Endodermal cell (in vitro differentiated cells): ENCODE measurements around the gene CBX8. TPM values are rescaled to one million over a fixed set of nuclear protein-coding genes. Genes with fewer than 3 reads are reported as not detected.

ENCODE experiments used
- DNase-seq: peaks from one replicate; pipeline ENCODE4 v3.0.0-alpha.2; 2017
- H3K27ac ChIP-seq: 2 replicates; pipeline ENCODE4 v1.5.1; 2013; ENCODE audit warnings: mild to moderate bottlenecking, low read depth, low read length, moderate library complexity
- H3K27me3 ChIP-seq: 2 replicates; pipeline ENCODE4 v1.6.1; 2013; ENCODE audit warnings: mild to moderate bottlenecking, low read length, moderate library complexity; ENCODE audit not compliant: insufficient read depth, control insufficient read depth, poor library complexity, severe bottlenecking
- H3K36me3 ChIP-seq: 2 replicates; pipeline ENCODE4 v1.7.0; 2013; ENCODE audit warnings: mild to moderate bottlenecking, low read length, moderate library complexity; ENCODE audit not compliant: control insufficient read depth, insufficient read depth
- H3K4me1 ChIP-seq: one replicate; pipeline ENCODE4 v1.7.0; 2013; ENCODE audit warnings: low read length; ENCODE audit not compliant: control insufficient read depth, insufficient read depth
- H3K4me3 ChIP-seq: 2 replicates; pipeline ENCODE4 v1.5.1; 2013; ENCODE audit warnings: mild to moderate bottlenecking, low read length, moderate library complexity
- H3K9ac ChIP-seq: 2 replicates; pipeline ENCODE4 v1.6.1; 2013; ENCODE audit warnings: mild to moderate bottlenecking, low read length, moderate library complexity; ENCODE audit not compliant: poor library complexity, severe bottlenecking; ENCODE audit errors: extremely low read depth
- H3K9me3 ChIP-seq: 2 replicates; pipeline ENCODE4 v1.6.1; 2013; ENCODE audit warnings: mild to moderate bottlenecking, low read length, moderate library complexity; ENCODE audit not compliant: control insufficient read depth
- H3K27ac Mint-ChIP-seq: 2 replicates; pipeline ENCODE4 v1.8.0; 2020; ENCODE audit warnings: mixed read lengths
- H3K27me3 Mint-ChIP-seq: 2 replicates; pipeline ENCODE4 v1.8.0; 2021; ENCODE audit warnings: mild to moderate bottlenecking, mixed read lengths; ENCODE audit not compliant: insufficient read depth
- H3K36me3 Mint-ChIP-seq: 2 replicates; pipeline ENCODE4 v1.8.0; 2020; ENCODE audit warnings: low read depth, mixed read lengths
- H3K4me1 Mint-ChIP-seq: 2 replicates; pipeline ENCODE4 v1.8.0; 2020; ENCODE audit warnings: mixed read lengths
- H3K4me3 Mint-ChIP-seq: 2 replicates; pipeline ENCODE4 v1.8.0; 2020; ENCODE audit warnings: mild to moderate bottlenecking, moderate library complexity, mixed read lengths
- H3K9me3 Mint-ChIP-seq: 2 replicates; pipeline ENCODE4 v1.8.0; 2020; ENCODE audit warnings: mild to moderate bottlenecking, mixed read lengths
- CTCF ChIP-seq: fragments of 200-600 bp; sonication (generic); conservative IDR thresholded peaks from 2 replicates; pipeline ENCODE4 v1.5.0; 2021; ENCODE audit warnings: antibody characterized with exemption, mild to moderate bottlenecking
- WGBS, 2 experiments: methylation state at CpG; one replicate each; pipeline versions ENCODE4 v1.1.5 to v1.1.7; 2013; ENCODE audit warnings: missing lambda C conversion rate in 2 of 2, mixed read lengths in 1 of 2; ENCODE audit not compliant: insufficient coverage in 1 of 2, insufficient read length in 1 of 2; 5-methylcytosine and 5-hydroxymethylcytosine counted together
- total RNA-seq, 2 donors: library from RNA; stranded (reverse); fragmentation: NEBNext Ultra II Directional in 1 of 2; extraction: Animal tissue kit (Norgen Biotek cat#: 25700) in 1 of 2; gene quantifications; 2 replicates in 1 of 2; 3 replicates in 1 of 2; pipeline ENCODE4 v1.2.1, GENCODE V29; 2021

CBX8 gene
- total RNA-seq, 2 donors from 2014 or later, result 5.4 to 5.6 TPM

GRCh38 chr17:79820959-79821330, 24.1 kb upstream of the CBX8 start:
- peaks cover 89% of the 10 kb centered on the region for H3K27me3 ChIP-seq
- H3K27ac Mint-ChIP-seq, result no peak overlapping the region

GRCh38 chr17:79819534-79820276, 22.8 kb upstream of the CBX8 start:
- Histone ChIP-seq H3K4me3 (no peak overlapping the region), H3K27ac (no peak overlapping the region), H3K27me3 (peaks cover 89% of the 10 kb centered on the region), H3K36me3 (no peaks in the 10 kb centered on the region), H3K9me3 (no peaks in the 10 kb centered on the region), H3K9ac (no peak overlapping the region), H3K4me1 (peaks cover 3% of the 10 kb centered on the region)
- no peak for DNase-seq
- 88% methylated on average over 13 of the region's 13 CpGs for WGBS, 2 experiments
- Mint-ChIP-seq H3K4me1 (peaks cover 3% of the 10 kb centered on the region), H3K4me3 (no peak overlapping the region), H3K9me3 (peaks cover 3% of the 10 kb centered on the region), H3K36me3 (peaks cover 3% of the 10 kb centered on the region), H3K27ac (no peak overlapping the region), H3K27me3 (peaks cover 95% of the 10 kb centered on the region)
- no peak for TF ChIP-seq CTCF

More at GRCh38 chr17:79820959-79821330, 24.1 kb upstream of the CBX8 start:
- H3K4me1 ChIP-seq, result no peaks in the 10 kb centered on the region
- H3K9ac ChIP-seq, result no peak overlapping the region
- H3K9me3 ChIP-seq, result no peaks in the 10 kb centered on the region
- no peak overlapping the region for H3K4me3 Mint-ChIP-seq
- H3K36me3 Mint-ChIP-seq, result peaks cover 3% of the 10 kb centered on the region
- H3K4me1 Mint-ChIP-seq, result peaks cover 2% of the 10 kb centered on the region
- H3K9me3 Mint-ChIP-seq, result peaks cover 3% of the 10 kb centered on the region
- no peak overlapping the region for H3K4me3 ChIP-seq
- no peak for DNase-seq
- no peak for TF ChIP-seq CTCF
- peaks cover 95% of the 10 kb centered on the region for H3K27me3 Mint-ChIP-seq
- H3K27ac ChIP-seq, result no peak overlapping the region
- no peaks in the 10 kb centered on the region for H3K36me3 ChIP-seq
- WGBS, 2 experiments, result 88% methylated on average over 4 of the region's 4 CpGs

- Mint-ChIP-seq H3K36me3 (no peaks in the 10 kb centered on the region), H3K4me3 (no peak overlapping the region), H3K27me3 (peaks cover 95% of the 10 kb centered on the region), H3K27ac (no peak overlapping the region), H3K4me1 (peaks cover 7% of the 10 kb centered on the region), H3K9me3 (peaks cover 5% of the 10 kb centered on the region)
- Histone ChIP-seq H3K27ac (no peak overlapping the region), H3K4me3 (no peak overlapping the region), H3K27me3 (peaks cover 89% of the 10 kb centered on the region), H3K4me1 (peaks cover 3% of the 10 kb centered on the region), H3K36me3 (no peaks in the 10 kb centered on the region), H3K9me3 (no peaks in the 10 kb centered on the region), H3K9ac (no peak overlapping the region)
- TF ChIP-seq CTCF, result no peak
- DNase-seq, result no peak
- WGBS, 2 experiments, result 90 to 100% methylated on average over 1 to 5 of the region's 5 CpGs
Observed at GRCh38 chr17:79819085-79819484, 22.2 kb upstream of the CBX8 start.
